ENCODE results near the gene LAMA4.

- TF ChIP-seq POLR2AphosphoS5 (IDR thresholded peaks at IDR 0.05; ENCODE audit: low read depth, low read length) (no peak), POLR2A (IDR thresholded peaks at IDR 0.05; ENCODE audit: low read depth, low read length) (no peak), TAF1 (IDR thresholded peaks at IDR 0.05; ENCODE audit: low read depth, low read length) (no peak), SPI1 (IDR thresholded peaks at IDR 0.05; ENCODE audit: low read depth, low read length) (no peak), POU2F2 (IDR thresholded peaks at IDR 0.05; ENCODE audit: low read depth, low read length) (no peak), PAX5 (IDR thresholded peaks at IDR 0.05; ENCODE audit: insufficient read depth, low read length, severe bottlenecking) (no peak)
Observed at GRCh38 chr6:112215488-112216284, 38.7 kb downstream of the LAMA4 start.
